Measurements from ENCODE around the gene EMID1.

The EMID1 gene

DNA sequence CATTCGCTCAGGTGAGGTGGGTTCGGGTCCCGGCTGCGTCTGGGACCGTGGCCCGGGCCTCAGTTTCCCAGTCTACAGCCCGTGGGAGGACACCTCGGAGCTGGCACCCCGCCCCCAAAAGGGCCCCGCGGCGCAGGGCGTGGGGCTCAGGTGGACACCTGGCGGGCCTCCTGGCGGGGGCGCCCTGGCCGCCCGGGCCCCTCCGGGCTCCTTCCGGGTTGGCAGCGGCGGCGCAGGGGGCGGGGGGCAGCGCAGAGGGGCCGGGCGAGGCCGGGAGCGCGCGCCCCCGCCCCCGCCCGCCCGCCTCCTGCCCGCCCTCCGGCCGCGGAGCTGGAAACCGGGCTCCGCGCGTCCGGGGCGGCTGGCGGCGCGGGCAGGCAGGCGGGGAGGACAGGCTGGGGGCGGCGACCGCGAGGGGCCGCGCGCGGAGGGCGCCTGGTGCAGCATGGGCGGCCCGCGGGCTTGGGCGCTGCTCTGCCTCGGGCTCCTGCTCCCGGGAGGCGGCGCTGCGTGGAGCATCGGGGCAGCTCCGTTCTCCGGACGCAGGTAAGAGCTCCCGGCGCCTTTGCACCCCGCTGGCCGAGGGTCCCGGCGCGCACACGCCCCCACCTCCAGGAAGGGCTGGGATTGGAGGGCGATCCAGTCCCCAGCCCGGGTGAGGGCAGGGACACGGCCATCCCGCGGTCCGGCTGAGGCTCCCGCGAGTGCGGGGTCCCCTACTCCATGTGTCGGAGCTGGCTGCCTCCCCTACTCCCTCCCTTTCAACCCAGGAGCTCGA, at the start of gene EMID1:
Gene EMID1, plus strand, starts transcription at position 303 of the 778 bp plus-strand sequence. Its CDS starts 143 bp downstream, at position 446.
- TF ChIP-seq, protein P1, sequence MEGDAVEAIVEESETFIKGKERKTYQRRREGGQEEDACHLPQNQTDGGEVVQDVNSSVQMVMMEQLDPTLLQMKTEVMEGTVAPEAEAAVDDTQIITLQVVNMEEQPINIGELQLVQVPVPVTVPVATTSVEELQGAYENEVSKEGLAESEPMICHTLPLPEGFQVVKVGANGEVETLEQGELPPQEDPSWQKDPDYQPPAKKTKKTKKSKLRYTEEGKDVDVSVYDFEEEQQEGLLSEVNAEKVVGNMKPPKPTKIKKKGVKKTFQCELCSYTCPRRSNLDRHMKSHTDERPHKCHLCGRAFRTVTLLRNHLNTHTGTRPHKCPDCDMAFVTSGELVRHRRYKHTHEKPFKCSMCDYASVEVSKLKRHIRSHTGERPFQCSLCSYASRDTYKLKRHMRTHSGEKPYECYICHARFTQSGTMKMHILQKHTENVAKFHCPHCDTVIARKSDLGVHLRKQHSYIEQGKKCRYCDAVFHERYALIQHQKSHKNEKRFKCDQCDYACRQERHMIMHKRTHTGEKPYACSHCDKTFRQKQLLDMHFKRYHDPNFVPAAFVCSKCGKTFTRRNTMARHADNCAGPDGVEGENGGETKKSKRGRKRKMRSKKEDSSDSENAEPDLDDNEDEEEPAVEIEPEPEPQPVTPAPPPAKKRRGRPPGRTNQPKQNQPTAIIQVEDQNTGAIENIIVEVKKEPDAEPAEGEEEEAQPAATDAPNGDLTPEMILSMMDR (IDR thresholded peaks at IDR 0.05): peak; percentile 42; the same call in 1 of the 2 replicates

DNA sequence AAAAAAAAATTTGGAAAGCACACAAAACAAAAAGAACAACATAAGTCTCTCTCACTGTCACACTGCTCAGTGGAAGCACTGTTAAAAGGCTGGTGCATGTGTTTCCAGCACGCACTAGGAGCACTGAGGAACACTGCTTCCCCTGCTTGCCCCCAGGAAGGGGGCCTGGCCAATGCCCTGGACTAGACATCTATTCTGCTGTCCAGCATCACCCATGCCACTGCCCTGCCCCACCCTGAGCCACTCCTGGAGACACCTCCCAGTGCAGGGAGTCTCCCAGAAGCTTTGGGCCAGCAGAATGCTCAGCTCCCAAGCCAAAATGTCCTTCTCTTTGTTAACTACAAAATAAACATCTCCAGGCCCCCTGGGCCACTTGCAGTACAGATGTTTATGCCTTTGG, 49.7 kb upstream of the EMID1 start:
- TF ChIP-seq, protein P1 (IDR thresholded peaks at IDR 0.05): no peak

DNA sequence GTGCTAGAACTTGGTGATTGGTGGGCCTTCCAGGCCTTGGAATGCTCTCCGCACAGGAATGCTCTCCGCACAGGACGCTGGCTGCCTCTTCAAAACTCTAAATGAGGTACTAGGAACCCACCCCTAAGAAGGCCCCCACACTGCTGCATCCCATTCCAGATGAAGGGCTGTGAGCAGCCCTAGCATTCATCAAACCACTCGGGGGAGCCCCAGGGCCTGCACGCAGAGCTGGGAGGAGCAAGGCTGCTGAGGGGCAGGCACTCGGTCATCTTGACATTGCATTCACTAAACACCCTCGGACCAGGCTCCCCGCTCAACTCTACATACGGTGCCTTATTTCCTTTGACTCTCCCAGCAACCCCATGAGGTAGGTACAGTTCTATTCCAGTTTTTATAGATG, 49.2 kb upstream of the EMID1 start:
- TF ChIP-seq, protein P1 (IDR thresholded peaks at IDR 0.05): no peak

DNA sequence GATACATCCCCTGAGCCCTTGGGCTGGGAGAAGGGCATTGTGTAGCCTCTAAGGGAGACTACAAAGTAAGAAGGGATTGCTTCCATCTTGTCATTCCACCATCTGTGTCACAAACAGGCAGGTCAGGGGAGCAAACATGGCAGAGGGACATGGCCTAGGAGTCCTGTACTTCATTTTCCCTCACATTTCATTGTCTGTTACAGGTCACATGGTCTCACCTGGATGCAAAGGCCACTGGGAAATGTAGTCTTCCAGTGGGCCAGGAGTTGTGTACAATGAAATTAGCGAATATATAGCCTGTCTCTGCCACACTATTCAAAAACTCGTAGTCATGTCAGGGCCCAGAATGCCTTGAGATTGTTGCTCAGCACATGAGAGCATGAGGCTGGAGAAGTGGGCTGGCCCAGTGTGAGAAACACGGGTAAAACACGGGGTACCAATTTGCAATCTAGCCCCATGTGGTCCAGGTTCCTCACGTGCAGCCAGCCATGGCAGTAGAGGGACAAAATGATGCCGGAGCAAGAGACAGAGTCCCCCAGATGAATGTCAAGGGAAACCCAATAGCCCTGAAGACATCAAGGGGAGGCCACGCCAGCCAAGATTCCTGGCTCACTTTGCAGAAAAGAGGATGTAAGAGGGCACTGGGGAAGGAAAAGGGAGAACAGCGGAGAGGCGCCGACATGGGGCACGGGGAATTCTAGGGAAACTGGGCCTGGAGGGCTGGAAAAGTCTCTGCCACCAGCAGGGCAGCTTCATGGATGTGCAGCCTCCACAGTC, 47.7 kb upstream of the EMID1 start:
- TF ChIP-seq, protein P1 (IDR thresholded peaks at IDR 0.05): no peak

DNA sequence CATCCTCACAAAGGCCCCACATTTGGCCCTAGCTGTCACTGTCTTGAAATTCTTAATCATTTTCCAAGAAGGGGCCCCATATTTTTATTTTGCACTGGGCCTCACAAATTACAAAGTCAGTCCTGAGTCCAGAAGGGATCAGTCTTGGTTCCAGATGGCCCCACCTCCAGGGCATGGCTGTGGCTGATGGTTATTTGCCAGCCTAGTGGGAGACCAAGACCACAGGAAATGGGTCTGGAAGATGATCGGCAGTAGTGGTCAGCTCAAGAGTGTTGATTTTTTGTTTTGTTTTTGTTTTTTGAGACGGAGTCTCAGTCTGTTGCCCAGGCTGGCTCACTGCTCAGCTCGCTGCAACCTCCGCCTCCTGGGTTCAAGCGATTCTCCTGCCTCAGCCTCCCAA, 47.1 kb upstream of the EMID1 start:
- TF ChIP-seq, protein P1 (IDR thresholded peaks at IDR 0.05): no peak

DNA sequence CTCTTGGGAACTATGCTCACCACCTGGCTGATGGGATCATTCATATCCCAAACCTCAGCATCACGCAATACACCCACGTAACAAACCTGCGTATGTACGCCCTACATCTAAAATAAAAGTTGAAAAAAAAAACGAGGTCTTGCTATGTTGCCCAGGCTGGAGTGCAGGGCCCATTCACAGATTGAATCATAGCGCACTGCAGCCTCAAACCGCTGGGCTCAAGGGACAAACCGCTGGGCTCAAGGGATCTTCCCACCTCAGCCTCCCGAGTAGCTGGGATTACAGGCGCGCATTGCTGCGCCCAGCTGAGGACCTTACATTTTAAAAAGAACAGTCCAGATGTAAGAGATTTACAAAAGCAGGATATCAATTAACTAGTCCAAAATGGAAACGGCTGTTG, 41.9 kb upstream of the EMID1 start:
- TF ChIP-seq, protein P1 (IDR thresholded peaks at IDR 0.05): no peak

DNA sequence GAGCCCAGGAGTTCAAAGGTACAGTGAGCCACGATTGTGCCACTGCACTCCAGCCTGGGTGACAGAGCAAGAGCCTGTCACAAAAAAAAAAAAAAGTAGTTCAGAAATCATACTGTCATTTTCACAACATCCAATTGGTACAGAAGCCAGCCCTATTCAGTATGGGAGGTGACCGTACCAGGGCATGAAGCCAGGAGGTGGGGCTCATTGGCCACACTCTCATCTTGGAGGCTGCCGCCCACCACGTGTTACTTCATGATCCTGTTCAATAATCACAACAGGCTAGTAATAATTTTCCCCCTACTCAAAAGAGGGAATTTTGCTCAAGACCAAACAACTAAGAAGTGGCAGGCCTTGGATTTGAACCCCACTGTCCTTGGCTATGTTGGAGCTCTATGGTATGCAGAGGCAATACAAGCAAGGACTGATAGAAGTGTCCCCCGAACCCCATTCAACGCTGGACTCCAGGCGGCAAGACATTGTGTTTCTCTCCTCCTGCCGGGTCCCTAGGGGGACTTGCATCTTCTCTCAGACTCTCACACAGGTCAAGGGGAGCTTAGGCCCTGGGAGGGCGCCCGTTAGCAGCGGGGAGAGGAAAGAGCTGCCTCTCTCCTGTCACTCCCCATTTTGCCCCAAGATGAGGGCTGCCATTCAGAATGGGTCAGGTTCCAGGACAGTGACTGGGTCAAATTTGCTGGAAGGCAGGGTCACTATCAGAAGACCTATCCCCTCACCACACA, 40.2 kb upstream of the EMID1 start:
- TF ChIP-seq, protein P1 (IDR thresholded peaks at IDR 0.05): no peak

All from LNCAP (cell line).